Mesenchymal stem cell (in vitro differentiated cells and primary cell): ENCODE measurements around the gene NDUFB11. TPM values are rescaled to one million over a fixed set of nuclear protein-coding genes. Genes with fewer than 3 reads are reported as not detected.
A peak's percentile ranks its signal among the peaks of the same experiment; 100 is the strongest.

Source experiments
- DNase-seq: peaks from one replicate; pipeline ENCODE4 v3.0.0-alpha.2; 2013
- H2AFZ ChIP-seq: one replicate; pipeline ENCODE4 v1.6.1; 2013; ENCODE audit warnings: low read depth, mild to moderate bottlenecking, control low read depth, inconsistent platforms, low read length, moderate library complexity
- H2AK5ac ChIP-seq: 2 replicates; pipeline ENCODE4 v1.6.1; 2013; ENCODE audit warnings: low read length, moderate library complexity, mild to moderate bottlenecking, inconsistent platforms; ENCODE audit not compliant: severe bottlenecking
- H2BK120ac ChIP-seq: one replicate; pipeline ENCODE4 v1.6.1; 2013; ENCODE audit warnings: low read depth, mild to moderate bottlenecking, inconsistent platforms, low read length, moderate library complexity
- H2BK12ac ChIP-seq, 2 experiments: one replicate each; pipeline ENCODE4 v1.6.1; 2013; ENCODE audit warnings: inconsistent platforms in 2 of 2, low read length in 2 of 2, mild to moderate bottlenecking in 2 of 2, moderate library complexity in 2 of 2, control low read depth in 1 of 2
- H2BK15ac ChIP-seq: one replicate; pipeline ENCODE4 v1.6.1; 2013; ENCODE audit warnings: mild to moderate bottlenecking, low read depth, inconsistent platforms; ENCODE audit not compliant: poor library complexity, severe bottlenecking
- H2BK5ac ChIP-seq: 2 replicates; pipeline ENCODE4 v1.6.1; 2013; ENCODE audit warnings: low read depth, mild to moderate bottlenecking, low read length, control low read depth, inconsistent platforms; ENCODE audit not compliant: poor library complexity, severe bottlenecking
- H3K14ac ChIP-seq, 2 experiments: one replicate each; pipeline ENCODE4 v1.6.1; 2013; ENCODE audit warnings: inconsistent platforms in 2 of 2, low read length in 2 of 2, control low read depth in 1 of 2, mild to moderate bottlenecking in 1 of 2, moderate library complexity in 1 of 2
- H3K18ac ChIP-seq, 2 experiments: one replicate each; pipeline ENCODE4 v1.6.1; 2013; ENCODE audit warnings: inconsistent platforms in 2 of 2, low read length in 2 of 2, control low read depth in 1 of 2, low read depth in 1 of 2, mild to moderate bottlenecking in 1 of 2
- H3K23ac ChIP-seq, 2 experiments: one replicate each; pipeline ENCODE4 v1.6.1; 2013; ENCODE audit warnings: inconsistent platforms in 2 of 2, low read length in 2 of 2, mild to moderate bottlenecking in 2 of 2, moderate library complexity in 2 of 2, control low read depth in 1 of 2
- H3K27ac ChIP-seq: 2 replicates; pipeline ENCODE4 v1.5.1; 2013; ENCODE audit warnings: mild to moderate bottlenecking, moderate library complexity, low read length, control low read depth, inconsistent platforms; ENCODE audit not compliant: poor library complexity, severe bottlenecking
- H3K27me3 ChIP-seq, 2 experiments: 2 replicates each; pipeline versions ENCODE4 v1.6.1 to v1.7.0; 2013; ENCODE audit warnings: low read length in 2 of 2, mild to moderate bottlenecking in 2 of 2, moderate library complexity in 2 of 2, control low read depth in 1 of 2, inconsistent platforms in 1 of 2; ENCODE audit not compliant: control insufficient read depth in 1 of 2, insufficient read depth in 1 of 2
- H3K36me3 ChIP-seq, 2 experiments: 2 replicates each; pipeline versions ENCODE4 v1.6.1 to v1.7.0; 2013; ENCODE audit warnings: low read length in 2 of 2, control low read depth in 1 of 2, inconsistent platforms in 1 of 2, low read depth in 1 of 2, mild to moderate bottlenecking in 1 of 2; ENCODE audit not compliant: insufficient read depth in 2 of 2, control insufficient read depth in 1 of 2
- H3K4ac ChIP-seq, 2 experiments: one replicate each; pipeline ENCODE4 v1.6.1; 2013; ENCODE audit warnings: inconsistent platforms in 2 of 2, low read length in 2 of 2, mild to moderate bottlenecking in 2 of 2, moderate library complexity in 2 of 2, control low read depth in 1 of 2, low read depth in 1 of 2
- H3K4me1 ChIP-seq: 2 replicates; pipeline ENCODE4 v1.6.1; 2013; ENCODE audit warnings: low read depth, low read length, control low read depth; ENCODE audit not compliant: control insufficient read depth, insufficient read depth
- H3K4me2 ChIP-seq: 2 replicates; pipeline ENCODE4 v1.6.1; 2013; ENCODE audit warnings: low read length, mild to moderate bottlenecking, inconsistent platforms; ENCODE audit not compliant: poor library complexity, severe bottlenecking
- H3K4me3 ChIP-seq, 2 experiments: 2 replicates each; pipeline versions ENCODE4 v1.5.1 to v1.7.0; 2013; ENCODE audit warnings: low read length in 2 of 2, mild to moderate bottlenecking in 2 of 2, control low read depth in 1 of 2, low read depth in 1 of 2; ENCODE audit not compliant: insufficient read depth in 1 of 2
- H3K79me1 ChIP-seq: replicated peaks from 2 replicates; pipeline ENCODE4 v1.6.1; 2013; ENCODE audit warnings: mild to moderate bottlenecking, control low read depth, low read length, inconsistent platforms; ENCODE audit not compliant: poor library complexity, severe bottlenecking
- H3K9ac ChIP-seq: 2 replicates; pipeline ENCODE4 v1.7.0; 2013; ENCODE audit warnings: mild to moderate bottlenecking, low read length, moderate library complexity
- H3K9me3 ChIP-seq: 2 replicates; pipeline ENCODE4 v1.7.0; 2013; ENCODE audit warnings: mild to moderate bottlenecking, low read length; ENCODE audit not compliant: control insufficient read depth
- H4K8ac ChIP-seq: one replicate; pipeline ENCODE4 v1.6.1; 2013; ENCODE audit warnings: inconsistent platforms, mild to moderate bottlenecking, low read length, moderate library complexity
- H4K91ac ChIP-seq: one replicate; pipeline ENCODE4 v1.6.1; 2013; ENCODE audit warnings: mild to moderate bottlenecking, low read length, inconsistent platforms
- WGBS: methylation state at CpG from one replicate; pipeline ENCODE4 v1.1.7; 2013; ENCODE audit warnings: mixed read lengths; 5-methylcytosine and 5-hydroxymethylcytosine counted together
- polyA plus RNA-seq, 2 experiments: library from polyadenylated mRNA; stranded (reverse); fragments of 200-250 nt; gene quantifications; one replicate each; pipeline ENCODE4 v1.2.3, GENCODE V29; 2013

NDUFB11 gene
- polyA plus RNA-seq (2013, experiment 1 of 2), result 88.0 TPM
- 88.0 TPM for polyA plus RNA-seq (2013, experiment 2 of 2)

DNA sequence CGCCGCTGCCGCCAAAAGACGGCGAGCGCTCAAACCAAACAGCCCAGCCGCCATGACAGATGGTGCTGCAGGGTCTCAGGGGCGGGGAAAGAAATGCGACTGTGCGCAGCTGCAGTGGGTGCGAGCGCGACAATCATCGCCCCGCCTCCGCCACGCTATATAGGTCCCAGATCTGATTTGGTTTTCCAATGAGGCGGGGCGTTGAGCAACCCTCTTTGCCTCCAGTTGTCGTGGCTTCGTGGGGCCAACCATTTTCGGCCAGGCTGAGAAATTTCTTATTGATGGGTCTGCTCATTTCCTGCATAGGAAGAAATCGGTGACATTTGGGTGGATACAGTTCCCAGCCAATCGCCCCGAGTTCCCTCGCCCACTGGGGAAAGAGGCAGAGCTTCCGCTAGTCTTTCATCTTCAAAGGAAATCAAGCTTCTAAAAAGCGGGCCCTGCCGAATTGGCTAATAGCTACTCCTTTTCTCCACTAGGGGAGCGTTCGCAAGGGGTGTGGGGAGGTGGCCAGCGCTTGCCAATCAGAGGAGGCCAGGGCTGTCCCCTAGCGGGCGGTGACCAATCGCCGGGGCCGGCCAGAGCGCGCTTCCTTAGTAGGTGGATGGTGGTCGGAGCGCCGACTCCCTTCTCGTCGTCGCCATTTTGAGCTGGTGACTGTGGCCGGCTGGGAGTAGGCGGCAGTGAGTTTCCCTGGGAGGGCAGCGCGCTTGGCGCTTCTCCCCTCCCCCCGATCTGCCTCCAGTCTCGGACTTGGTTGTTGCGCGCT, at the start of gene NDUFB11, which contains the start of gene RBM10:
TSS of gene NDUFB11 (minus strand) at position 77 of the 769 bp plus-strand sequence. CDS start at position 54, 23 bp downstream.
TSS of gene RBM10 (plus strand) at position 596 of the 769 bp plus-strand sequence. CDS start 2,261 bp downstream, outside the sequence.
- DNase-seq, result peak; percentile 96
- Histone ChIP-seq H3K23ac (no peak within 1 kb of the TSS), H3K27me3 (peaks cover 0 to 28% of the 10 kb centered on the region in 2 experiments), H3K4me1 (peaks cover 11% of the 10 kb centered on the region), H3K4ac (peak within 1 kb of the TSS in 1 of 2 experiments; percentile 98), H2BK12ac (no peak within 1 kb of the TSS), H2BK120ac (peak within 1 kb of the TSS; percentile 61), H3K4me2 (peak within 1 kb of the TSS; percentile 74), H4K91ac (peak within 1 kb of the TSS; percentile 94), H2AFZ (peak within 1 kb of the TSS; percentile 82), H3K36me3 (peaks cover 10 to 26% of the 10 kb centered on the region in 2 experiments), H3K27ac (peak within 1 kb of the TSS; percentile 98), H2BK5ac (peak within 1 kb of the TSS; percentile 97), H3K9me3 (no peaks in the 10 kb centered on the region), H2AK5ac (no peak within 1 kb of the TSS), H3K9ac (peak within 1 kb of the TSS; percentile 92), H3K79me1 (no peaks in the 10 kb centered on the region), H2BK15ac (no peak within 1 kb of the TSS), H3K14ac (peak within 1 kb of the TSS; percentile 82 to 97), H4K8ac (peak within 1 kb of the TSS; percentile 91), H3K4me3 (peak within 1 kb of the TSS; percentile 87 to 91), H3K18ac (peak within 1 kb of the TSS; percentile 87 to 94)
- under 1% methylated on average over 27 of the region's 54 CpGs for WGBS

DNA sequence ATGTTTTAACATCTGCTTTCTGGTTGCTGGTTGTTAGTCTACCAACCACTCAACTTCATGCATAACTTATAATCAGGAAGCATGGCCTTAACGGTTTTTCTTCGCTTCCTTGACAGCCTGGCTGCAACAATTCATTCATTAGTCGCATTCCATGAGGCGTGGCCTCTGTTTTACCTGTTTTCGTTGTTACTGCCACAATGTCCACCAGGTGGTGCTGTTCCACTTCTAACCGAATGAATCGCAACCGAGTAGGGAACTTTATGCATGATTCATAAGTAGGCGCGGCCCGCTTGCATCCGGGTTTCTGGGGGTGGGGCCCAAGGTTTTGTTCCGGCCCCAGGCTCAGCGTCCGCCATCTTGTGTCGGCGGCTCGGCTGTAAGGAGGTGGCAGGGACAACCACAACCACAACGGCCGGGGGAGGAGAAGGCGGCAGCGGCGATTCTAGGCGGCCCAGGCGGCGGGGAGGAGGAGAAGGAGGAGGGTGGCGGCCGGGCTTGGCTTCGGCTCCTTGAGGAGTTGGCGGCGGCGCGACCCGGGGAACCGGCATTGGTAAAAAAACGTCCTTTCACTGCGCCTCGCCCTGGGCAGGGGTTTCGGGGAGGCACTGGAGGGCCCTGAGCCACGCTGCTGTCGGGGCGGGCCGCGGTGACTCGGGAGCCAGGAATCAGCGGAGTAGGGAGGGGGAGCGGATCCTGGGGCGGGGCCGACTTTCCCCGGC, 49.1 kb upstream of the NDUFB11 start, which contains the start of gene UBA1:
TSS of gene UBA1 (plus strand) at position 355 of the 719 bp plus-strand sequence. CDS start 4,974 bp downstream, outside the sequence.
- Histone ChIP-seq H2AFZ (no peak within 1 kb of the TSS), H3K4me2 (peak within 1 kb of the TSS; percentile 84), H3K23ac (peak within 1 kb of the TSS in 1 of 2 experiments; percentile 34), H2BK12ac (no peak within 1 kb of the TSS), H2BK5ac (peak within 1 kb of the TSS; percentile 31), H3K27ac (peak within 1 kb of the TSS; percentile 73), H3K4me1 (peaks cover 24% of the 10 kb centered on the region), H3K79me1 (no peaks in the 10 kb centered on the region), H3K27me3 (peaks cover 0 to 24% of the 10 kb centered on the region in 2 experiments), H4K8ac (peak within 1 kb of the TSS; percentile 92), H2BK120ac (no peak within 1 kb of the TSS), H3K9me3 (no peaks in the 10 kb centered on the region), H3K4me3 (peak within 1 kb of the TSS; percentile 81 to 96), H4K91ac (peak within 1 kb of the TSS; percentile 94), H3K18ac (peak within 1 kb of the TSS; percentile 5 to 92), H3K14ac (peak within 1 kb of the TSS in 1 of 2 experiments; percentile 93), H3K36me3 (peaks cover 11 to 27% of the 10 kb centered on the region in 2 experiments), H3K4ac (peak within 1 kb of the TSS; percentile 79 to 93), H2AK5ac (no peak within 1 kb of the TSS), H3K9ac (peak within 1 kb of the TSS; percentile 99), H2BK15ac (no peak within 1 kb of the TSS)
- under 1% methylated on average over 22 of the region's 50 CpGs for WGBS
- peak; percentile 93 for DNase-seq

DNA sequence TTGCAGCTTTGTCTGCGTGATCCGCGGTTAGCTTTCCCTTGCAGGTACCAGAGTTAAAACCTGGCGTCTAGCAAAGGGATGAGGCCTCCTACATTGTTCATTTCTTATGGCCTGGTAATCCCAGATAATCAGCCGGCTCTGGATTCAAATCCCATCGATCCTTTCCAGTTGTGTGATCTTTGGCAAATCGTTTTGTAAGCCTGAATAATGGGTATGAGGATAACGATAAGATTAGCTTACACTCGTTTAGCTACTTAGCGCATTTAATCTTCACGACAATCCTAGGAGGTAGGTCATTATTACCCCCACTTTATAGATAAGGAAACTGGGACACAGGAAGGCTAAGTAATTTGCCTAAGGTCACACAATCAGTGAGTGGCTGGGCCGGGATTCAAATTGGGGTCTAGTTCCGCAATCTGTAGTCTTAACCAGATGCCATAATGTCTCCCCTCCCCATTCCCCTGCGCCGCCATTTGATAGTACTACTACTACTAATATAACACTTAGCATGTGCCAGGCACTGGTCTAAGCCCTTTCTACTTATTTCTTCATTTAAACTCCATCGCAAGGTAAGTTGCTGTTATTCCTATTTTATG, 47.4 kb upstream of the NDUFB11 start:
- peaks cover 19% of the 10 kb centered on the region for H3K4me1 ChIP-seq
- no peak overlapping the region for H2BK5ac ChIP-seq
- peaks cover 11 to 12% of the 10 kb centered on the region in 2 experiments for H3K36me3 ChIP-seq
- peak overlapping the region; percentile 64 for H3K4me2 ChIP-seq
- H3K23ac ChIP-seq, result no peak overlapping the region
- peaks cover 0 to 35% of the 10 kb centered on the region in 2 experiments for H3K27me3 ChIP-seq
- no peak overlapping the region for H2BK15ac ChIP-seq
- no peak overlapping the region for H3K27ac ChIP-seq
- no peaks in the 10 kb centered on the region for H3K9me3 ChIP-seq
- no peak overlapping the region for H4K8ac ChIP-seq
- H2AK5ac ChIP-seq, result no peak overlapping the region
- no peak overlapping the region for H2AFZ ChIP-seq
- H3K79me1 ChIP-seq, result no peaks in the 10 kb centered on the region
- H4K91ac ChIP-seq, result no peak overlapping the region
- 48% methylated on average over 5 of the region's 16 CpGs for WGBS
- H3K4ac ChIP-seq, result no peak overlapping the region
- H3K18ac ChIP-seq, result peak overlapping the region in 1 of 2 experiments; percentile 38
- H2BK12ac ChIP-seq, result no peak overlapping the region
- H3K4me3 ChIP-seq, result peak overlapping the region in 1 of 2 experiments; percentile 82
- H2BK120ac ChIP-seq, result no peak overlapping the region
- no peak overlapping the region for H3K14ac ChIP-seq
- no peak for DNase-seq
- H3K9ac ChIP-seq, result peak overlapping the region; percentile 87
